DND-41 (cell line): ENCODE measurements around the gene PRICKLE2.

Source experiments
- EZH2 ChIP-seq: IDR thresholded peaks from 3 replicates; pipeline ENCODE4 v1.6.1; 2012; ENCODE audit warnings: borderline replicate concordance, low read depth, mild to moderate bottlenecking, moderate library complexity, low read length, inconsistent platforms; ENCODE audit not compliant: severe bottlenecking
- TF ChIP-seq, protein P1 (sequence below): IDR thresholded peaks from 2 replicates; pipeline ENCODE4 v1.5.1; 2012; ENCODE audit warnings: borderline replicate concordance, low read length, moderate library complexity, mild to moderate bottlenecking; ENCODE audit not compliant: poor library complexity, severe bottlenecking; ENCODE audit errors: extremely low read depth

DNA sequence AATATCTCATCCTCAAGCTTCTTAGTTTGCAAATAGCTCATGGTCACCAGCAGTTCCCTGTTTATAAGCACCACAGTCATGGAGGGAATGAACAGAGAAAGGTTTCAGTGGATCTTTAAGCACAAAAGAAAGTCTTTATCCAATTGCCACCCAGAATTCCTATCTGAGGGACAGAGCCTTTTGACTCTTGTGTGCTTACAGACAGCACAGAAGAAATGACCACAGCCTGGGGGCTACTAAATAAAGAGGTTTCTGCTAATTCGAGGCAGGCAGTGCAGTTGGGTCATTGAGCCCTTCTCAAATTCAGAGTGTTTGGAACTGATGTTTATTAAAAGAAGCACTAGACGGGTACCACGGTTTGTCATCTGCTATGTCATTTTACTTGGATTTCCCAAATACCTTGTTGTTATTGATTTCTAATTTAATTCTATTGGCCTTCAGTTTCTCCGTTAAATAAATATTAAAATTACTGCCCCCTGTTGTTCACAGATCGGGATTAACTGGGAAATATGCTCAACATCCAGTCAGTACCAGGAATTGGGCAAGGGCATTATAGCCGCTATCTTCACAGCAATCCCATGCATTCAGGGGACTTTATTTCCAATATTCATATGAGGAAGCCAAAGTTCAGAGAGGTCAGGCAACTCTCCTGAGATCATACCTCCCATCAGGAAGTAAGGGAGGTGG is 3.6 kb downstream of the PRICKLE2 start:
- TF ChIP-seq, protein P1, sequence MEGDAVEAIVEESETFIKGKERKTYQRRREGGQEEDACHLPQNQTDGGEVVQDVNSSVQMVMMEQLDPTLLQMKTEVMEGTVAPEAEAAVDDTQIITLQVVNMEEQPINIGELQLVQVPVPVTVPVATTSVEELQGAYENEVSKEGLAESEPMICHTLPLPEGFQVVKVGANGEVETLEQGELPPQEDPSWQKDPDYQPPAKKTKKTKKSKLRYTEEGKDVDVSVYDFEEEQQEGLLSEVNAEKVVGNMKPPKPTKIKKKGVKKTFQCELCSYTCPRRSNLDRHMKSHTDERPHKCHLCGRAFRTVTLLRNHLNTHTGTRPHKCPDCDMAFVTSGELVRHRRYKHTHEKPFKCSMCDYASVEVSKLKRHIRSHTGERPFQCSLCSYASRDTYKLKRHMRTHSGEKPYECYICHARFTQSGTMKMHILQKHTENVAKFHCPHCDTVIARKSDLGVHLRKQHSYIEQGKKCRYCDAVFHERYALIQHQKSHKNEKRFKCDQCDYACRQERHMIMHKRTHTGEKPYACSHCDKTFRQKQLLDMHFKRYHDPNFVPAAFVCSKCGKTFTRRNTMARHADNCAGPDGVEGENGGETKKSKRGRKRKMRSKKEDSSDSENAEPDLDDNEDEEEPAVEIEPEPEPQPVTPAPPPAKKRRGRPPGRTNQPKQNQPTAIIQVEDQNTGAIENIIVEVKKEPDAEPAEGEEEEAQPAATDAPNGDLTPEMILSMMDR, result no peak
- TF ChIP-seq EZH2, result no peak
